Measurements from ENCODE around the gene GRPEL2. TPM values are rescaled to one million over a fixed set of nuclear protein-coding genes. Genes with fewer than 3 reads are reported as not detected.

Gene GRPEL2
- total RNA-seq, 1 donor from 2014 or later = 42.5 TPM

DNA sequence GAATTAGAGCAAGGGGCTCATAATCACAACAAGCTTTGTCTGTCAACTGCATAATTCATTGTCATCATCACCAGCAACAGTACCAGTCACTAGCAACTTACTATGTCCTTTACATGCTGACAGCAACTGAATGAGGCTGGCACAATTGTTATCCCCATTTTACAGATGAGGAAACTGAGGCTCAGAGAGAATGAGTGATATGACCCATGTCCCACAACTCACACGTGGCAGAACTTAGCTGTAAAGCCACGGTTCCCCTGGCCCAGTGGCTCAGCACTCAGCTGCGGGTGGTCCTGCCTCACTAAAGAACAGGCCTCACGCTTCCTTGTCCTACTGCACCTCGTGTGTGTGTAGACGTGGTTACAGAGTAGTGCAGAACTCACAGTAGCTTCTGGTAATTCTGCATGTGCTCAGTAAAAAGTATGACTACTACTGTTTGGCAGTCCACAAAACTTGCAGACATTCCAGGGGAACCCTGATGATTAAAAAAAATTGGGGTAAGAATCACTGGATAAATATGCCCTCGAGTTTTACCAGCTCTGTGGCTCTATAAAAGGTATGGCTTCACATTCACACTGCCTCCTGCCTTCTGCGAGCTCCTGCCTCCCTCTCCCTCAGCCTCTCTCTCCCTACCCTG lies 43.4 kb upstream of the GRPEL2 start:
- H3K27me3 ChIP-seq = no peaks in the 10 kb centered on the region
- H3K4me2 ChIP-seq = no peak overlapping the region
- H3K79me2 ChIP-seq (ENCODE audit: low read depth) = no peaks in the 10 kb centered on the region
- no peak overlapping the region for H3K9ac ChIP-seq
- no peaks in the 10 kb centered on the region for H3K9me3 ChIP-seq (ENCODE audit: low read depth)
- Mint-ChIP-seq H3K9me3 (no peaks in the 10 kb centered on the region), H3K4me1 (peaks cover 8% of the 10 kb centered on the region), H3K27me3 (ENCODE audit: insufficient read depth, low read depth) (peaks cover 6% of the 10 kb centered on the region), H3K27ac (peak overlapping the region; percentile 72), H3K4me3 (no peak overlapping the region), H3K36me3 (no peaks in the 10 kb centered on the region)
- H3K4me1 ChIP-seq = no peaks in the 10 kb centered on the region
- no peak overlapping the region for H3K4me3 ChIP-seq
- H3K27ac ChIP-seq = no peak overlapping the region
- DNase-seq (ENCODE audit: low spot score) = no peak
- no peaks in the 10 kb centered on the region for H4K20me1 ChIP-seq (ENCODE audit: low read depth)
- no peaks in the 10 kb centered on the region for H3F3A ChIP-seq (ENCODE audit: low read depth)
- no peaks in the 10 kb centered on the region for H3K36me3 ChIP-seq
- H2AFZ ChIP-seq (replicated peaks) = no peak overlapping the region
- TF ChIP-seq EZH2 (IDR thresholded peaks at IDR 0.05) = no peak
- TF ChIP-seq, protein P1, sequence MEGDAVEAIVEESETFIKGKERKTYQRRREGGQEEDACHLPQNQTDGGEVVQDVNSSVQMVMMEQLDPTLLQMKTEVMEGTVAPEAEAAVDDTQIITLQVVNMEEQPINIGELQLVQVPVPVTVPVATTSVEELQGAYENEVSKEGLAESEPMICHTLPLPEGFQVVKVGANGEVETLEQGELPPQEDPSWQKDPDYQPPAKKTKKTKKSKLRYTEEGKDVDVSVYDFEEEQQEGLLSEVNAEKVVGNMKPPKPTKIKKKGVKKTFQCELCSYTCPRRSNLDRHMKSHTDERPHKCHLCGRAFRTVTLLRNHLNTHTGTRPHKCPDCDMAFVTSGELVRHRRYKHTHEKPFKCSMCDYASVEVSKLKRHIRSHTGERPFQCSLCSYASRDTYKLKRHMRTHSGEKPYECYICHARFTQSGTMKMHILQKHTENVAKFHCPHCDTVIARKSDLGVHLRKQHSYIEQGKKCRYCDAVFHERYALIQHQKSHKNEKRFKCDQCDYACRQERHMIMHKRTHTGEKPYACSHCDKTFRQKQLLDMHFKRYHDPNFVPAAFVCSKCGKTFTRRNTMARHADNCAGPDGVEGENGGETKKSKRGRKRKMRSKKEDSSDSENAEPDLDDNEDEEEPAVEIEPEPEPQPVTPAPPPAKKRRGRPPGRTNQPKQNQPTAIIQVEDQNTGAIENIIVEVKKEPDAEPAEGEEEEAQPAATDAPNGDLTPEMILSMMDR (IDR thresholded peaks at IDR 0.05) = no peak
- no peak for TF ChIP-seq EZH2phosphoT487 (IDR thresholded peaks at IDR 0.05)

DNA sequence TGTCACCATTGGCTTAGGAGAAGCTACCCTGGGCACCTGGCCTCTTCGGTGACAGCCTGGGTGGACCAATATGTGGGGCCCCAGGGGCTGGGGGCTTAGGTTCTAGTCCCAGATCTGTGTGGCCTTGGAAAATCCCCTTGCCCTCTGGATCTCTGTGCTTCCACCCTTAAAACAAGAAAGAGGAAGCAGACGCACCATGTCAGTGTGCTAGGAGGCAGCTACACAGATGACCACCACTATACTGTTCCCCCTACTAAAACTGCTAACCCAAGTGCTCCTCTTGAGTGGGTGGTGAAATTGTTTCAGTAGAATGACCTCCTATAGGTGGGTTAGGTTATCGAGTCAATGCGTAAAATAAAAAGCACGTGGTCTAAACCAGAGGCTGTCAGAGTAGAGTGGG lies 42.7 kb upstream of the GRPEL2 start:
- Mint-ChIP-seq H3K36me3 (no peaks in the 10 kb centered on the region), H3K4me3 (no peak overlapping the region), H3K27ac (no peak overlapping the region), H3K9me3 (no peaks in the 10 kb centered on the region), H3K27me3 (ENCODE audit: insufficient read depth, low read depth) (peaks cover 6% of the 10 kb centered on the region), H3K4me1 (peaks cover 8% of the 10 kb centered on the region)
- no peaks in the 10 kb centered on the region for H3F3A ChIP-seq (ENCODE audit: low read depth)
- DNase-seq (ENCODE audit: low spot score) = no peak
- H2AFZ ChIP-seq (replicated peaks) = no peak overlapping the region
- no peaks in the 10 kb centered on the region for H3K79me2 ChIP-seq (ENCODE audit: low read depth)
- H3K27me3 ChIP-seq = no peaks in the 10 kb centered on the region
- H3K36me3 ChIP-seq = no peaks in the 10 kb centered on the region
- H3K9ac ChIP-seq = no peak overlapping the region
- TF ChIP-seq, protein P1 (IDR thresholded peaks at IDR 0.05) = no peak
- TF ChIP-seq EZH2phosphoT487 (IDR thresholded peaks at IDR 0.05) (no peak), EZH2 (IDR thresholded peaks at IDR 0.05) (no peak)
- H3K4me1 ChIP-seq = no peaks in the 10 kb centered on the region
- no peak overlapping the region for H3K4me2 ChIP-seq
- H3K4me3 ChIP-seq = no peak overlapping the region
- H3K27ac ChIP-seq = no peak overlapping the region
- H3K9me3 ChIP-seq (ENCODE audit: low read depth) = no peaks in the 10 kb centered on the region
- H4K20me1 ChIP-seq (ENCODE audit: low read depth) = no peaks in the 10 kb centered on the region

DNA sequence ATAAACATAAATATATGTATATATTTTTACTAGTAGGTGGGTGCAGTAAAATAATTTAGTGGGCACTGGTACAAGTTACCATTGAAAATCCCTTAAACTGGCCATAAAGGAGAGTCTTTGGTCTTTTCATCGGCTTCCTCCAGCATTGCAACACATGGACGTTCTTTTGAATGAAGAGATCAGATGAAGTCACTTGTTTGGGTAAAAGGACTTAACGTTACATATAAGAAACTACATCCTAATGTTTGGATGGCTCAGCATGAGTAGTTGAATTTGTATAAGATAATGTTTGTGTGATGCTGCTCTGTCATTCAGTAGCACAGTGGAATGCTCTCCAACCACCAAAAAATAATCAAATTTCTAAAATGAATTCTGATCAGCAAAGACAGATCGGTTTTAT lies 42.1 kb upstream of the GRPEL2 start:
- Histone ChIP-seq H3K79me2 (ENCODE audit: low read depth) (no peaks in the 10 kb centered on the region), H3K4me1 (no peaks in the 10 kb centered on the region), H3F3A (ENCODE audit: low read depth) (no peaks in the 10 kb centered on the region), H3K9me3 (ENCODE audit: low read depth) (no peaks in the 10 kb centered on the region), H2AFZ (replicated peaks) (no peak overlapping the region), H3K36me3 (no peaks in the 10 kb centered on the region), H3K27me3 (no peaks in the 10 kb centered on the region), H4K20me1 (ENCODE audit: low read depth) (no peaks in the 10 kb centered on the region), H3K4me3 (no peak overlapping the region), H3K4me2 (no peak overlapping the region), H3K9ac (no peak overlapping the region), H3K27ac (no peak overlapping the region)
- Mint-ChIP-seq H3K27ac (no peak overlapping the region), H3K27me3 (ENCODE audit: insufficient read depth, low read depth) (peaks cover 3% of the 10 kb centered on the region), H3K4me1 (peaks cover 8% of the 10 kb centered on the region), H3K4me3 (no peak overlapping the region), H3K9me3 (no peaks in the 10 kb centered on the region), H3K36me3 (no peaks in the 10 kb centered on the region)
- no peak for TF ChIP-seq EZH2 (IDR thresholded peaks at IDR 0.05)
- TF ChIP-seq, protein P1 (IDR thresholded peaks at IDR 0.05) = no peak
- DNase-seq (ENCODE audit: low spot score) = no peak

All from neural progenitor cell (in vitro differentiated cells).